NT2/D1 (cell line): Measurements from ENCODE around the gene PCNT.
"Not testable (repeated sequence)": the region's sequence is repeated elsewhere in the genome, so short reads cannot be mapped to it uniquely, and the experiment has no call there.

ENCODE experiments used
- DNase-seq: peaks from one replicate; pipeline ENCODE4 v3.0.0-alpha.2; 2011; ENCODE audit warnings: low read depth, low spot score
- H3K27me3 ChIP-seq: 2 replicates; pipeline ENCODE4 v1.6.0; 2011; ENCODE audit warnings: mild to moderate bottlenecking; ENCODE audit not compliant: insufficient read length, insufficient read depth
- H3K36me3 ChIP-seq: 2 replicates; pipeline ENCODE4 v1.6.1; 2011; ENCODE audit warnings: mild to moderate bottlenecking, low read length, mixed read lengths; ENCODE audit not compliant: insufficient read depth, insufficient read length
- H3K4me1 ChIP-seq: 2 replicates; pipeline ENCODE4 v1.5.1; 2011; ENCODE audit not compliant: insufficient read depth, insufficient read length
- H3K4me3 ChIP-seq: 2 replicates; pipeline ENCODE4 v1.5.1; 2011; ENCODE audit warnings: low read depth; ENCODE audit not compliant: insufficient read length
- H3K9ac ChIP-seq: 2 replicates; pipeline ENCODE4 v1.6.0; 2011; ENCODE audit warnings: low read depth; ENCODE audit not compliant: insufficient read length
- H3K9me3 ChIP-seq: 2 replicates; pipeline ENCODE4 v1.5.1; 2011; ENCODE audit warnings: mild to moderate bottlenecking, low read length; ENCODE audit not compliant: insufficient read depth
- SUZ12 ChIP-seq: IDR thresholded peaks from 2 replicates; pipeline ENCODE4 v1.6.1; 2011; ENCODE audit not compliant: insufficient read length, insufficient read depth; ENCODE audit errors: extremely low read depth
- YY1 ChIP-seq: IDR thresholded peaks from 2 replicates; pipeline ENCODE4 v1.6.1; 2011; ENCODE audit not compliant: insufficient read length, insufficient read depth
- ZNF274 ChIP-seq: IDR thresholded peaks from 2 replicates; pipeline ENCODE4 v1.6.1; 2011; ENCODE audit warnings: mild to moderate bottlenecking, low read depth, low read length

PCNT gene

DNA sequence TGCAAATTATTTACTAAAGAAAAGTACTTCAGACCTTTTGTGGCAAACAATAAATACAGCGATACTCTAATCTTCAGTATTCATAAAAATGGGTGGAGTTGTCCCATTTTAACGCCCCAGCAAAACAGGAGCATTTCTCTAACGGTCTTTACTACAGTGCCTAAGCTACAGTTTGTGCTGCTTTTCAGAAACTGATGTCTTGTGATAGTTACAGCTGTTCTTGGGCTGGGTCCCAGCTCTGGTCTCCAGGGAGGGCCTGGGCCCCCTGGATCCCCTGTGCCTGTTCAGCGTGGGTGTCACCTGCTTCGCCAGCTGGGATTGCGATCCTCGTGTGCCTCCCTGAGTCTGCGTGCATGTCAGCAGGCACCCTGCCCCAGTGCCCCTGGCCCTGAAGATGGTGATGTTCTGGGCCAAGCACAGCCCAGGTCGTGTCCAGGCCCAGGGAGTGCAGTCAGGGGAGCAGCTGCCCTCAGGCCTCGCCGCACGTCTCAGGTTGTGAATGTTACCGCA lies 70.7 kb downstream of the PCNT start:
- no peak overlapping the region for H3K9ac ChIP-seq
- H3K27me3 ChIP-seq = no peaks in the 10 kb centered on the region
- peaks cover 5% of the 10 kb centered on the region for H3K4me1 ChIP-seq
- no peaks in the 10 kb centered on the region for H3K9me3 ChIP-seq
- TF ChIP-seq SUZ12 (no peak), ZNF274 (no peak), YY1 (no peak)
- peaks cover 78% of the 10 kb centered on the region for H3K36me3 ChIP-seq
- H3K4me3 ChIP-seq = no peak overlapping the region
- DNase-seq = no peak

DNA sequence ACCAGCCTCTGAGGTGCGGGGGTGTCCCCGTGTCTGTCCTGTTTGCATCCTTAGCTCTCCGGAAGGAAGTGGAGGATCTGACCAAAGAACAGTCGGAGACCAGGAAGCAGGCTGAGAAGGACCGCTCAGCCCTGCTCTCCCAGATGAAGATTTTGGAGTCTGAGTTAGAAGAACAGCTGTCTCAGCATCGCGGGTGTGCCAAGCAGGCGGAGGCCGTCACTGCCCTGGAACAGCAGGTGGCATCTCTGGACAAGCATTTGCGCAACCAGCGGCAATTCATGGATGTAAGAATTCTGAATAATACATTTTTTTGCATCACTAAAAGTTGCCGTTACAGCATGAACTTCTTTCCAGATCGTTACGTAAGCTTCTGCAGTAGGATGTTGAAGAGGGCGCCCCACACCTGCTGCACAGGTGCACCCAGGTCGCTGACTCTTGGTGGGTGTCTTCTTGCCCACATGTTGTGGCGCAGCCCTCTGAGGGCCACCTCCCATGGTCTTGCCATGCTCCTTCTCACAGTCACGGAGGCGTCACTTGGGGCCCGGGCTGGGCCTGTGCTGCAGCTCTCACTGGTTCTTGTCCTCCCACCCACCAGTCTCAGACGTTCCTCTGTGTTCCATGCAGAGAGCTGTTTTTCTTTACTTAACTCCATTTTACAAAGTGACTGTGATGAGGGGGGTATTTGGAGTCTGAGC lies 73.4 kb downstream of the PCNT start:
- H3K9me3 ChIP-seq = no peaks in the 10 kb centered on the region
- H3K4me1 ChIP-seq = peaks cover 7% of the 10 kb centered on the region
- peaks cover 81% of the 10 kb centered on the region for H3K36me3 ChIP-seq
- DNase-seq = no peak
- H3K4me3 ChIP-seq = no peak overlapping the region
- no peak overlapping the region for H3K9ac ChIP-seq
- H3K27me3 ChIP-seq = no peaks in the 10 kb centered on the region
- TF ChIP-seq SUZ12 = no peak

DNA sequence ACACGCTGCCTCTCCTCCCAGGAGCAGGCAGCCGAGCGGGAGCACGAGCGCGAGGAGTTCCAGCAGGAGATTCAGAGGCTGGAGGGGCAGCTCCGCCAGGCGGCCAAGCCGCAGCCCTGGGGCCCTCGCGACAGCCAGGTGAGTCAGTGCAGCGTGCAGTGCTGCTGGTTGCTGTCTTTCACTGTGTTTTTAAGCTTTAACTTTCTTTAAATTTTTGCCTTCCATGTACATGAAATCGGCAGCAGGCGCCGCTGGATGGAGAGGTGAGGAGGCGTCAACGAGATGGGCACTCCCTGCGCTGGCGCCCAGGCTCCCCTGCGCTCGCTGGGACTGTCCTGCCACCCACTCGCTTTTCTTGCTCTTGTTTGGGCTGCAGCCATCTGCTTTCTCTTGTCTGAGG lies 74.0 kb downstream of the PCNT start:
- TF ChIP-seq SUZ12 = no peak
- no peaks in the 10 kb centered on the region for H3K9me3 ChIP-seq
- no peak overlapping the region for H3K9ac ChIP-seq
- H3K36me3 ChIP-seq = peaks cover 83% of the 10 kb centered on the region
- no peak overlapping the region for H3K4me3 ChIP-seq
- no peak for DNase-seq
- H3K27me3 ChIP-seq = no peaks in the 10 kb centered on the region
- H3K4me1 ChIP-seq = peaks cover 7% of the 10 kb centered on the region

DNA sequence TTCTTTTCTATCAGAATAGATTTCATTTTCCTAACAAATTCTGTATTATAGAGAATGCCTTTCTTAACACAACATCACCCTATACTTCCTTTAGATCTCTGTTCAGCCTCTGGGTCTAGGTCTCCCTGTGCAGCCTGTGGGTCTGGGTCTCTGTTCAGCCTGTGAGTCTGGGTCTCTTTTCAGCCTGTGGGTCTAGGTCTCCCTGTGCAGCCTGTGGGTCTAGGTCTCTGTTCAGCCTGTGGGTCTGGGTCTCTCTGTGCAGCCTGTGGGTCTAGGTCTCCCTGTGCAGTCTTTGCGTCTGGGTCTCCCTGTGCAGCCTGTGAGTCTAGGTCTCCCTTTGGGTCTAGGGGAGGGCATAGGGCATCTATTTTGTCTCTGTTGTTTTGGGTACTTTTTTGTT lies 75.2 kb downstream of the PCNT start:
- Histone ChIP-seq H3K36me3 (peaks cover 79% of the 10 kb centered on the region), H3K4me1 (peaks cover 2% of the 10 kb centered on the region), H3K27me3 (no peaks in the 10 kb centered on the region), H3K9ac (no peak overlapping the region), H3K9me3 (no peaks in the 10 kb centered on the region), H3K4me3 (no peak overlapping the region)
- DNase-seq = no peak
- TF ChIP-seq YY1 (no peak), SUZ12 (no peak), ZNF274 (no peak)

DNA sequence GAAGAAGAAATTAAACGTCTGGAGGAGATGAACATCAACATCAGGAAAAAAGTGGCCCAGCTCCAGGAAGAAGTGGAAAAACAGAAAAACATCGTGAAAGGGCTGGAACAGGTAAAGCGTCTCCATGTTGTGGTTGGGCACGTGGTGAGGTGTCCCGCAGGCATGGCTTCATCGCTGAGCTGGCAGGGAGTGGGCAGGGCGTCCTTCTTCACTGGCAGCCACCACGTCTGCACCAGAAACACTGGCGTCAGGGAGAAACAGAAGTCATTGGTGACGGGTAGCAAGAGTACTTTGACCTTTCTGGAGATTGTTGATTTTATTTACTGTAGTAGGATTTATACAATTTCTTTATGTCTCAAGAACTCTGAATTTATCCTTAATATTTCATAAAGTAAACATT lies 75.7 kb downstream of the PCNT start:
- TF ChIP-seq YY1 = no peak
- TF ChIP-seq SUZ12 = no peak
- TF ChIP-seq ZNF274 = no peak

DNA sequence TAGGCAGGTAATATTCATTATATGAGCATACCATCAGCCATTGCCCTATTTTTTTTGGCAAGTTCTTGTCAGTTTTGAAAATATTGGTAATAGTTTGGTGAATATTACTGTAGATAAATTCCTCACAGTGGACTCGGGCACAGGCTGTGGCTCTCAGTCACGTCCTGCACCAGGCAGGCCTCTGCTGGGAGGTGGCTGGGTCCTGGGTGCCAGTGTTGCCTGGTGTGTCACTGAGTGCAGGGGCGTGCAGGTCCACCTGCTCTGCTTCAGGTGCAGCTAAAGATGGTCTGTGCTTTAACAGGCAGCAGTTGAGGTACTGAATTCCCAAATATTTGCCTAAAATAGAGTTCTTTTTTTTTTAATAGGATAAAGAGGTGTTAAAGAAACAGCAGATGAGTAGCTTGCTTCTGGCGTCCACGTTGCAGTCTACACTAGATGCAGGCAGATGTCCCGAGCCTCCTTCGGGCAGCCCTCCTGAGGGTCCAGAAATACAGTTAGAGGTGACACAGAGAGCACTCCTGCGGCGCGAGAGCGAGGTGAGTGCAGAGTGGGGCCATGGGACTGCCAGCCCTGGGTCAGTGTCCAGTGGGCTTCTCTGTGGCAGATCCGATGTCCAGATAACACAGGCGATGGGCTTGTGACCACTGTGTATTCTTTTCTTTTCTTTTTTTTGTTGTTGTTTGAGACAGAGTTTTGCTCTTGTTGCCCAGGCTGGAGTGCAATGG lies 77.4 kb downstream of the PCNT start:
- Histone ChIP-seq H3K9ac (no peak overlapping the region), H3K36me3 (peaks cover 80% of the 10 kb centered on the region), H3K27me3 (no peaks in the 10 kb centered on the region), H3K9me3 (no peaks in the 10 kb centered on the region), H3K4me3 (no peak overlapping the region), H3K4me1 (peaks cover 2% of the 10 kb centered on the region)
- no peak for DNase-seq
- TF ChIP-seq SUZ12 (no peak), ZNF274 (no peak), YY1 (no peak)

More for the DNA sequence above, 75.7 kb downstream of the PCNT start:
- Histone ChIP-seq H3K9ac (no peak overlapping the region), H3K36me3 (peaks cover 80% of the 10 kb centered on the region), H3K9me3 (no peaks in the 10 kb centered on the region), H3K27me3 (no peaks in the 10 kb centered on the region), H3K4me1 (peaks cover 2% of the 10 kb centered on the region), H3K4me3 (no peak overlapping the region)
- no peak for DNase-seq

DNA sequence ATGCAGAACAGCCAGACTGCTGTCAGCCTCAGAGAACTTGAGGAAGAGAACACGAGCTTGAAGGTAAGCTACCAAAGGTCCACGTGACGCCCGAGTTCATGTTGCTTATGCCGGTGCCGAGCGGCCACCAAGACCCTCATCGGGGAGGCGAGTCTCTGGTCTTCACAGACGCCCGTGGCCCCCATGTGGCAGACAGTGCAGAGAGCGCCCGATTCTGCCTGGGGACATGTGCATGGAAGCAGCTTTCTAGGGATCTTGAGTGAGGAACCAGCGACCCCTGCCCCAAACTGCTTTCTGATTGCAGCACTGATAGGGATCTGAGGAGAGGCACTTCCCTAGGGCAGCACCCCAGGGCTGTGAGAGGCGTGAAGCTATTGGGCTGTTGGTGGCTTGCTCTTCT lies 78.5 kb downstream of the PCNT start:
- TF ChIP-seq SUZ12 (no peak), YY1 (no peak), ZNF274 (no peak)
- DNase-seq = no peak
- Histone ChIP-seq H3K4me1 (peaks cover 2% of the 10 kb centered on the region), H3K36me3 (peaks cover 69% of the 10 kb centered on the region), H3K9ac (no peak overlapping the region), H3K4me3 (no peak overlapping the region), H3K9me3 (no peaks in the 10 kb centered on the region), H3K27me3 (no peaks in the 10 kb centered on the region)

DNA sequence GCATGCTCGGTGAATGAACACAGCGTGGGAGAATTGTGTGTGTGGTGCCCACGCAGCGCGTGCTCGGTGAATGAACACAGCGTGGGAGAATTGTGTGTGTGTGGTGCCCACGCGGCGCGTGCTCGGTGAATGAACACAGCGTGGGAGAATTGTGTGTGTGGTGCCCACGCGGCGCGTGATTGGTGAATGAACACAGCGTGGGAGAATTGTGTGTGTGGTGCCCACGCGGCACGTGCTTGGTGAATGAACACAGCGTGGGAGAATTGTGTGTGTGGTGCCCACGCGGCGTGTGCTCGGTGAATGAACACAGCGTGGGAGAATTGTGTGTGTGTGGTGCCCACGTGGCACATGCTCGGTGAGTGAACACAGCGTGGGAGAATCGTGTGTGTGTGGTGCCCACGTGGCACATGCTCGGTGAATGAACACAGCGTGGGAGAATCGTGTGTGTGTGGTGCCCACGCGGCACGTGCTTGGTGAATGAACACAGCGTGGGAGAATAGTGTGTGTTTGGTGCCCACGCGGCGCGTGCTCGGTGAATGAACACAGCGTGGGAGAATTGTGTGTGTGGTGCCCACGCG lies 79.4 kb downstream of the PCNT start:
- not testable (repeated sequence) for H3K4me3 ChIP-seq, H3K4me1 ChIP-seq, H3K9me3 ChIP-seq, DNase-seq, H3K9ac ChIP-seq, H3K27me3 ChIP-seq
- peaks cover 65% of the 10 kb centered on the region for H3K36me3 ChIP-seq
